ENCODE results near the gene C19orf67. TPM values are rescaled to one million over a fixed set of nuclear protein-coding genes. Genes with fewer than 3 reads are reported as not detected.

The C19orf67 gene
- total and polyA plus RNA-seq, 2 of the 13 experiments (the other 11 are each of a cell fraction or from before 2014, with no cell fraction given): 0.11 to 0.32 TPM

DNA sequence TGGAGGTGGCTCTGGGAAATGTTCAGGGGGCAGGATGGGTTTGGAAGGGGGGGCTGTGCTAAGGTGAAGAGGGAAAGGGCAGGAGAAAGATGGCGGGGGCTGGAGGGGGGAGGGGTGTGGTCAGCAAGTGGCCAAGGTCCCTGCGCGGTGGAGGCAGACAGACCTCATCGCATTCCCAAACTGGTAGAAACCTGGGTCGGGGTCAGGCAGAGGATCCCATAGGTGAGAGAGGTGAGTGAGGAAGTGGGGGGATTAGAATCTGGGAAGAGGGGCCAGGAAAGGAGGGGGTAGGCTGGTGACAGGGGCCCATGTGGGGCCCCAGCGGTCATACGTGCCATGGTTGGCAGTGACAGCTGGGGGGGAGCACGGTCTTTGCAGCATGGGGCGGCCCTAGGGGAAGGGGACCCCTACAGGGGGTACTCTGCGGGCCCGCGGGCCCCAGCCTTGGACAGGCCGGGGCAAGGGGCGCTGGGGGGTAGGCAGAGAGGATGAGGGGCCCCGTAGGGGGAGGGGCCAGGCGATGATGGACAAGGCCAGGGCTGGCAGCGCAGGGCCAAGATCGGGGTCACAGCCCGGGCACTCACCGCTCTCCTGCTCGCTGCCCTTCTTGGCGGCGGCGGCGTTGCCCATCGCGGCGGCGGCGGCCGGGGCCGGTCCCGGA lies 31.5 kb upstream of the C19orf67 start (continued):
- no peak for TF ChIP-seq POLR2AphosphoS5 (IDR thresholded peaks at IDR 0.05; ENCODE audit: low read depth, low read length)
- TF ChIP-seq MBNL3 (CRISPR knock-in tag; conservative IDR thresholded peaks at IDR 0.05): no peak
- no peak for TF ChIP-seq HIVEP1 (CRISPR knock-in tag; IDR thresholded peaks at IDR 0.05)
- TF ChIP-seq SAP130 (CRISPR knock-in tag; IDR thresholded peaks at IDR 0.05; ENCODE audit: low read depth): peak; percentile 52; the same call in 1 of the 2 replicates
- no peak for TF ChIP-seq ZNF430 (CRISPR knock-in tag; IDR thresholded peaks at IDR 0.05)
- TF ChIP-seq ZBTB14 (CRISPR knock-in tag; IDR thresholded peaks at IDR 0.05): no peak
- TF ChIP-seq REXO4 (CRISPR knock-in tag; IDR thresholded peaks at IDR 0.05; ENCODE audit: borderline replicate concordance): no peak
- no peak for TF ChIP-seq XBP1 (CRISPR knock-in tag; IDR thresholded peaks at IDR 0.05)
- no peak for TF ChIP-seq SYNCRIP (IDR thresholded peaks at IDR 0.05; ENCODE audit: insufficient read depth, low read depth, low read length)
- no peak for TF ChIP-seq NFYC (CRISPR knock-in tag; IDR thresholded peaks at IDR 0.05)
- no peak for TF ChIP-seq NBN (conservative IDR thresholded peaks at IDR 0.05)
- no peak for TF ChIP-seq NFKB2 (CRISPR knock-in tag; IDR thresholded peaks at IDR 0.05; ENCODE audit: borderline replicate concordance)
- TF ChIP-seq, protein P1, sequence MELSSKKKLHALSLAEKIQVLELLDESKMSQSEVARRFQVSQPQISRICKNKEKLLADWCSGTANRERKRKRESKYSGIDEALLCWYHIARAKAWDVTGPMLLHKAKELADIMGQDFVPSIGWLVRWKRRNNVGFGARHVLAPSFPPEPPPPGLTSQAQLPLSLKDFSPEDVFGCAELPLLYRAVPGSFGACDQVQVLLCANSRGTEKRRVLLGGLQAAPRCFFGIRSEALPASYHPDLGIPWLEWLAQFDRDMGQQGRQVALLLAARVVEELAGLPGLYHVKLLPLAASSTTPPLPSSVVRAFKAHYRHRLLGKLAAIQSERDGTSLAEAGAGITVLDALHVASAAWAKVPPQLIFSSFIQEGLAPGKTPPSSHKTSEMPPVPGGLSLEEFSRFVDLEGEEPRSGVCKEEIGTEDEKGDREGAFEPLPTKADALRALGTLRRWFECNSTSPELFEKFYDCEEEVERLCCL (CRISPR knock-in tag; IDR thresholded peaks at IDR 0.05; ENCODE audit: borderline replicate concordance): no peak
- TF ChIP-seq ZKSCAN1 (IDR thresholded peaks at IDR 0.05; ENCODE audit: low read length): no peak
- no peak for TF ChIP-seq ARID5B (CRISPR knock-in tag; IDR thresholded peaks at IDR 0.05)
- no peak for TF ChIP-seq ZSCAN29 (CRISPR knock-in tag; conservative IDR thresholded peaks at IDR 0.05)
- no peak for TF ChIP-seq HNF1B (CRISPR knock-in tag; IDR thresholded peaks at IDR 0.05)
- TF ChIP-seq, protein P2, sequence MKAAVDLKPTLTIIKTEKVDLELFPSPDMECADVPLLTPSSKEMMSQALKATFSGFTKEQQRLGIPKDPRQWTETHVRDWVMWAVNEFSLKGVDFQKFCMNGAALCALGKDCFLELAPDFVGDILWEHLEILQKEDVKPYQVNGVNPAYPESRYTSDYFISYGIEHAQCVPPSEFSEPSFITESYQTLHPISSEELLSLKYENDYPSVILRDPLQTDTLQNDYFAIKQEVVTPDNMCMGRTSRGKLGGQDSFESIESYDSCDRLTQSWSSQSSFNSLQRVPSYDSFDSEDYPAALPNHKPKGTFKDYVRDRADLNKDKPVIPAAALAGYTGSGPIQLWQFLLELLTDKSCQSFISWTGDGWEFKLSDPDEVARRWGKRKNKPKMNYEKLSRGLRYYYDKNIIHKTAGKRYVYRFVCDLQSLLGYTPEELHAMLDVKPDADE (CRISPR knock-in tag; IDR thresholded peaks at IDR 0.05): no peak
